Endothelial cell of umbilical vein (primary cell): ENCODE results near the gene PYHIN1.

Experiments used
- CTCF ChIP-seq, 2 donors: IDR thresholded peaks; 1 replicate in 1 of 2; 2 replicates in 1 of 2; pipeline ENCODE4 v1.5.1; 2011; ENCODE audit warnings: low read length in 2 of 2, mild to moderate bottlenecking in 2 of 2, moderate library complexity in 2 of 2, control low read depth in 1 of 2, inconsistent platforms in 1 of 2, low read depth in 1 of 2; ENCODE audit not compliant: insufficient read depth in 1 of 2; ENCODE audit errors: extremely low read depth in 1 of 2
- EZH2 ChIP-seq: IDR thresholded peaks from 2 replicates; pipeline ENCODE4 v1.6.1; 2012; ENCODE audit warnings: borderline replicate concordance, low read depth, mild to moderate bottlenecking, moderate library complexity, low read length, inconsistent platforms; ENCODE audit not compliant: severe bottlenecking
- FOS ChIP-seq: IDR thresholded peaks from 2 replicates; pipeline ENCODE4 v1.6.1; 2011; ENCODE audit warnings: mild to moderate bottlenecking, low read length, moderate library complexity, borderline replicate concordance; ENCODE audit not compliant: insufficient read depth
- GATA2 ChIP-seq: IDR thresholded peaks from 2 replicates; pipeline ENCODE4 v1.7.0; 2011; ENCODE audit warnings: low read depth, mild to moderate bottlenecking, moderate library complexity, mixed read lengths, low read length; ENCODE audit not compliant: insufficient read length, insufficient read depth
- JUN ChIP-seq: IDR thresholded peaks from 2 replicates; pipeline ENCODE4 v1.6.1; 2011; ENCODE audit warnings: borderline replicate concordance, low read depth; ENCODE audit not compliant: insufficient read length, insufficient read depth
- MAX ChIP-seq: IDR thresholded peaks from 2 replicates; pipeline ENCODE4 v1.6.1; 2011; ENCODE audit not compliant: insufficient read depth, insufficient read length
- MYC ChIP-seq: IDR thresholded peaks from one replicate; pipeline ENCODE4 v1.6.1; 2011; ENCODE audit warnings: mild to moderate bottlenecking, low read depth, low read length
- POLR2A ChIP-seq: IDR thresholded peaks from 2 replicates; pipeline ENCODE4 v1.6.1; 2012; ENCODE audit warnings: low read depth, mild to moderate bottlenecking, control low read depth, low read length
- POLR2AphosphoS5 ChIP-seq: IDR thresholded peaks from 2 replicates; pipeline ENCODE4 v1.6.1; 2012; ENCODE audit warnings: low read depth, mild to moderate bottlenecking, control low read depth, low read length, moderate library complexity; ENCODE audit not compliant: insufficient read depth

GRCh38 chr1:158933621-158934020 is 2.3 kb downstream of the PYHIN1 start:
- no peak for TF ChIP-seq CTCF (IDR thresholded peaks at IDR 0.05; ENCODE audit: extremely low read depth in 1 of 2, insufficient read depth in 1 of 2, low read depth in 1 of 2, low read length in 2 of 2)
- no peak for TF ChIP-seq EZH2
- TF ChIP-seq POLR2AphosphoS5: no peak
- TF ChIP-seq FOS: no peak
- no peak for TF ChIP-seq POLR2A
- TF ChIP-seq MYC: no peak
- no peak for TF ChIP-seq JUN
- TF ChIP-seq MAX: no peak
- no peak for TF ChIP-seq GATA2
